ENCODE measurements around the gene SYNGR2. TPM values are rescaled to one million over a fixed set of nuclear protein-coding genes. Genes with fewer than 3 reads are reported as not detected.

Gene SYNGR2
- total and polyA plus RNA-seq, 2 donors (not counting 1 experiment from before 2014, with no cell fraction given) = 390 to 442 TPM

GRCh38 chr17:78130090-78130436 lies 38.3 kb upstream of the SYNGR2 start:
- 2% methylated on average over 5 of the region's 5 CpGs for WGBS (ENCODE audit: insufficient coverage)
- H3K4me3 ChIP-seq (ENCODE audit: control extremely low read depth in 1 of 5, extremely low read depth in 1 of 5, insufficient read depth in 1 of 5, low read depth in 2 of 5, low read length in 4 of 5) = peak overlapping the region in 4 of 5 experiments; percentile 85 to 96 (median 92)
- peaks cover 80% of the 10 kb centered on the region for H3K79me2 ChIP-seq (ENCODE audit: control insufficient read depth, insufficient read depth, low read length)
- H3K27me3 ChIP-seq (replicated peaks in 1 of 4; ENCODE audit: control extremely low read depth in 1 of 4, control insufficient read depth in 3 of 4, insufficient read depth in 4 of 4, low read length in 3 of 4) = no peaks in the 10 kb centered on the region
- intact Hi-C loops (cut with micrococcal nuclease) = loop anchor here (1.0 to 10.0 kb wide), 4 partner anchors 122 to 1705 kb away; partner anchors contain the start of genes CBX4 and SOCS3
- POLR2A ChIA-PET = interaction anchor here (0.8 to 22.6 kb wide), 7 partner anchors 9 to 122 kb away, joined by 3 to 432 read pairs (median 5); partner anchors contain the start of gene SYNGR2
- Mint-ChIP-seq H3K27ac (peak overlapping the region; percentile 99), H3K4me3 (peak overlapping the region; percentile 96), H3K9me3 (ENCODE audit: insufficient read depth) (no peaks in the 10 kb centered on the region), H3K4me1 (peaks cover 73% of the 10 kb centered on the region), H3K27me3 (no peaks in the 10 kb centered on the region)
- H2AFZ ChIP-seq (ENCODE audit: insufficient read depth, low read depth, low read length, poor library complexity, severe bottlenecking) = no peak overlapping the region
- H3K4me2 ChIP-seq (replicated peaks; ENCODE audit: low read depth, low read length, poor library complexity, severe bottlenecking) = peak overlapping the region; percentile 100
- peaks cover 67 to 80% of the 10 kb centered on the region in 2 donors for H3K4me1 ChIP-seq (ENCODE audit: control insufficient read depth in 2 of 2, insufficient read depth in 2 of 2, low read length in 2 of 2)
- peak overlapping the region; percentile 91 for H3K9ac ChIP-seq (ENCODE audit: low read length)
- DNase-seq (no peak), ATAC-seq (ENCODE audit: low read depth) (no peak)
- peaks cover 0 to 54% of the 10 kb centered on the region in 2 experiments for H3K36me3 ChIP-seq (replicated peaks in 1 of 2; ENCODE audit: control extremely low read depth in 1 of 2, control insufficient read depth in 1 of 2, extremely low read depth in 1 of 2, insufficient read depth in 2 of 2, low read length in 1 of 2)
- CTCF ChIA-PET = interaction anchor here (1.0 to 13.9 kb wide), 7 partner anchors 9 to 121 kb away, joined by 3 to 169 read pairs (median 5); partner anchors contain the start of gene SYNGR2
- peaks cover 88% of the 10 kb centered on the region for H4K20me1 ChIP-seq (ENCODE audit: control insufficient read depth, insufficient read depth, low read length, poor library complexity, severe bottlenecking)
- no peaks in the 10 kb centered on the region for H3K9me3 ChIP-seq (ENCODE audit: control extremely low read depth in 1 of 3, control insufficient read depth in 2 of 3, insufficient read depth in 1 of 3, low read length in 2 of 3)
- H3K27ac ChIP-seq (ENCODE audit: low read length in 2 of 2) = peak overlapping the region; percentile 88 to 92
- TF ChIP-seq EZH2 (IDR thresholded peaks at IDR 0.05; ENCODE audit: borderline replicate concordance, insufficient read depth, low read depth, low read length, poor library complexity, severe bottlenecking) (no peak), CTCF (IDR thresholded peaks at IDR 0.05) (no peak)

GRCh38 chr17:78130437-78131101 lies 37.8 kb upstream of the SYNGR2 start, which contains the start of gene TMC8:
TSS of gene TMC8 (plus strand) at chr17:78130771. CDS start at chr17:78131589, 818 bp downstream.
- H3K4me3 Mint-ChIP-seq = peak within 1 kb of the TSS; percentile 96
- TF ChIP-seq EZH2 (IDR thresholded peaks at IDR 0.05; ENCODE audit: borderline replicate concordance, insufficient read depth, low read depth, low read length, poor library complexity, severe bottlenecking) = no peak
- no peak for TF ChIP-seq CTCF (IDR thresholded peaks at IDR 0.05)
- intact Hi-C loops (cut with micrococcal nuclease) = loop anchor here (1.0 to 10.0 kb wide), 4 partner anchors 122 to 1704 kb away; partner anchors contain the start of genes CBX4 and SOCS3
- Histone ChIP-seq H3K4me2 (replicated peaks; ENCODE audit: low read depth, low read length, poor library complexity, severe bottlenecking) (peak within 1 kb of the TSS; percentile 100), H3K9me3 (ENCODE audit: control extremely low read depth in 1 of 3, control insufficient read depth in 2 of 3, insufficient read depth in 1 of 3, low read length in 2 of 3) (no peaks in the 10 kb centered on the region), H4K20me1 (ENCODE audit: control insufficient read depth, insufficient read depth, low read length, poor library complexity, severe bottlenecking) (peaks cover 88% of the 10 kb centered on the region), H3K9ac (ENCODE audit: low read length) (peak within 1 kb of the TSS; percentile 91), H2AFZ (ENCODE audit: insufficient read depth, low read depth, low read length, poor library complexity, severe bottlenecking) (no peak within 1 kb of the TSS), H3K27ac (ENCODE audit: low read length in 2 of 2) (peak within 1 kb of the TSS; percentile 88 to 92), H3K27me3 (replicated peaks in 1 of 4; ENCODE audit: control extremely low read depth in 1 of 4, control insufficient read depth in 3 of 4, insufficient read depth in 4 of 4, low read length in 3 of 4) (no peaks in the 10 kb centered on the region), H3K4me1 (ENCODE audit: control insufficient read depth in 2 of 2, insufficient read depth in 2 of 2, low read length in 2 of 2) (peaks cover 62 to 80% of the 10 kb centered on the region in 2 donors), H3K4me3 (ENCODE audit: control extremely low read depth in 1 of 5, extremely low read depth in 1 of 5, insufficient read depth in 1 of 5, low read depth in 2 of 5, low read length in 4 of 5) (peak within 1 kb of the TSS; percentile 63 to 96 (median 89)), H3K79me2 (ENCODE audit: control insufficient read depth, insufficient read depth, low read length) (peaks cover 80% of the 10 kb centered on the region), H3K36me3 (replicated peaks in 1 of 2; ENCODE audit: control extremely low read depth in 1 of 2, control insufficient read depth in 1 of 2, extremely low read depth in 1 of 2, insufficient read depth in 2 of 2, low read length in 1 of 2) (peaks cover 0 to 54% of the 10 kb centered on the region in 2 experiments)
- peak; percentile 82 for DNase-seq
- no peaks in the 10 kb centered on the region for H3K9me3 Mint-ChIP-seq (ENCODE audit: insufficient read depth)
- ChIA-PET CTCF (interaction anchor here (1.0 to 13.9 kb wide), 7 partner anchors 10 to 120 kb away, joined by 3 to 169 read pairs (median 5); partner anchors contain the start of gene SYNGR2), POLR2A (interaction anchor here (0.6 to 22.6 kb wide), 9 partner anchors 9 to 121 kb away, joined by 3 to 432 read pairs (median 7); partner anchors contain the start of gene SYNGR2)
- ATAC-seq (ENCODE audit: low read depth) = peak; percentile 25
- H3K27me3 Mint-ChIP-seq = no peaks in the 10 kb centered on the region
- H3K4me1 Mint-ChIP-seq = peaks cover 73% of the 10 kb centered on the region
- 1% methylated on average over 9 of the region's 10 CpGs for WGBS (ENCODE audit: insufficient coverage)
- peak within 1 kb of the TSS; percentile 99 for H3K27ac Mint-ChIP-seq

All from B cell (primary cell).